Ishikawa (cell line): Measurements from ENCODE around the gene TAOK3.

Source experiments
- CEBPB ChIP-seq: IDR thresholded peaks from 2 replicates; pipeline ENCODE4 v1.6.1; 2012
- CREB1 ChIP-seq: IDR thresholded peaks from 2 replicates; pipeline ENCODE4 v1.6.1; 2012; ENCODE audit warnings: low read depth
- EGR1 ChIP-seq: IDR thresholded peaks from 2 replicates; pipeline ENCODE4 v1.6.1; 2012
- EP300 ChIP-seq: IDR thresholded peaks from 2 replicates; pipeline ENCODE4 v1.6.1; 2012; ENCODE audit warnings: borderline replicate concordance
- FOXM1 ChIP-seq: IDR thresholded peaks from 2 replicates; pipeline ENCODE4 v1.6.1; 2012; ENCODE audit warnings: low read depth, borderline replicate concordance
- NFIC ChIP-seq: IDR thresholded peaks from 2 replicates; pipeline ENCODE4 v1.6.1; 2012
- RAD21 ChIP-seq: IDR thresholded peaks from 2 replicates; pipeline ENCODE4 v1.6.1; 2012; ENCODE audit warnings: low read depth
- TAF1 ChIP-seq: IDR thresholded peaks from 2 replicates; pipeline ENCODE4 v1.6.1; 2012; ENCODE audit warnings: low read depth, mild to moderate bottlenecking
- TCF12 ChIP-seq: IDR thresholded peaks from 2 replicates; pipeline ENCODE4 v1.6.1; 2012; ENCODE audit warnings: low read depth
- TEAD4 ChIP-seq: IDR thresholded peaks from 2 replicates; pipeline ENCODE4 v1.6.1; 2012
- YY1 ChIP-seq: IDR thresholded peaks from 2 replicates; pipeline ENCODE4 v1.6.1; 2012; ENCODE audit warnings: low read depth
- ZBTB7A ChIP-seq: IDR thresholded peaks from 2 replicates; pipeline ENCODE4 v1.6.1; 2012; ENCODE audit warnings: low read depth
- TF ChIP-seq, protein P1 (sequence below): IDR thresholded peaks from 2 replicates; pipeline ENCODE4 v1.6.1; 2012; ENCODE audit warnings: low read depth, mild to moderate bottlenecking
- TF ChIP-seq, protein P2 (sequence below): IDR thresholded peaks from 2 replicates; pipeline ENCODE4 v1.6.1; 2012
- TF ChIP-seq, protein P3 (sequence below): IDR thresholded peaks from 2 replicates; pipeline ENCODE4 v1.6.1; 2012

The TAOK3 gene

DNA sequence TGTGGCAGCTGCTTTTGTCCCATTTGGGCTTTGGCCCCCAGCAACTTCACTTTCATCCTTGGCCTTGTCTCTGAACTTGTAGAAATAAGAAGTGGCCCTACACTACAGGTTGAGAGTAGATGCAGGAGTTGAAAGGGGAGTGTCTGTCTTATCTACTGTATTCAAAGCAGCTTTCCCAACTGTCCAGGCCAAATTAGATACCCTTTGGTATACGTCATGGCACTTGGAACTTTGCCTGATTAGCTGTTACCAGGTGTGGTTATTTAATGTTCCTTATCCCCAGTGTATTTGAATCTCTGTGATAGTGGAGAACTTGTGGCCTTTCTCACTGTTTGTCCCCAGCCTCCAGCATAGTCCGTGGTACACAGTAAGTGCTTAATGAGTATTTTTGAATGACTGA lies 37.1 kb upstream of the TAOK3 start:
- TF ChIP-seq EP300 = no peak
- TF ChIP-seq TCF12 = no peak
- TF ChIP-seq, protein P1, sequence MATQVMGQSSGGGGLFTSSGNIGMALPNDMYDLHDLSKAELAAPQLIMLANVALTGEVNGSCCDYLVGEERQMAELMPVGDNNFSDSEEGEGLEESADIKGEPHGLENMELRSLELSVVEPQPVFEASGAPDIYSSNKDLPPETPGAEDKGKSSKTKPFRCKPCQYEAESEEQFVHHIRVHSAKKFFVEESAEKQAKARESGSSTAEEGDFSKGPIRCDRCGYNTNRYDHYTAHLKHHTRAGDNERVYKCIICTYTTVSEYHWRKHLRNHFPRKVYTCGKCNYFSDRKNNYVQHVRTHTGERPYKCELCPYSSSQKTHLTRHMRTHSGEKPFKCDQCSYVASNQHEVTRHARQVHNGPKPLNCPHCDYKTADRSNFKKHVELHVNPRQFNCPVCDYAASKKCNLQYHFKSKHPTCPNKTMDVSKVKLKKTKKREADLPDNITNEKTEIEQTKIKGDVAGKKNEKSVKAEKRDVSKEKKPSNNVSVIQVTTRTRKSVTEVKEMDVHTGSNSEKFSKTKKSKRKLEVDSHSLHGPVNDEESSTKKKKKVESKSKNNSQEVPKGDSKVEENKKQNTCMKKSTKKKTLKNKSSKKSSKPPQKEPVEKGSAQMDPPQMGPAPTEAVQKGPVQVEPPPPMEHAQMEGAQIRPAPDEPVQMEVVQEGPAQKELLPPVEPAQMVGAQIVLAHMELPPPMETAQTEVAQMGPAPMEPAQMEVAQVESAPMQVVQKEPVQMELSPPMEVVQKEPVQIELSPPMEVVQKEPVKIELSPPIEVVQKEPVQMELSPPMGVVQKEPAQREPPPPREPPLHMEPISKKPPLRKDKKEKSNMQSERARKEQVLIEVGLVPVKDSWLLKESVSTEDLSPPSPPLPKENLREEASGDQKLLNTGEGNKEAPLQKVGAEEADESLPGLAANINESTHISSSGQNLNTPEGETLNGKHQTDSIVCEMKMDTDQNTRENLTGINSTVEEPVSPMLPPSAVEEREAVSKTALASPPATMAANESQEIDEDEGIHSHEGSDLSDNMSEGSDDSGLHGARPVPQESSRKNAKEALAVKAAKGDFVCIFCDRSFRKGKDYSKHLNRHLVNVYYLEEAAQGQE = no peak
- TF ChIP-seq, protein P2, sequence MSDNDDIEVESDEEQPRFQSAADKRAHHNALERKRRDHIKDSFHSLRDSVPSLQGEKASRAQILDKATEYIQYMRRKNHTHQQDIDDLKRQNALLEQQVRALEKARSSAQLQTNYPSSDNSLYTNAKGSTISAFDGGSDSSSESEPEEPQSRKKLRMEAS = no peak

DNA sequence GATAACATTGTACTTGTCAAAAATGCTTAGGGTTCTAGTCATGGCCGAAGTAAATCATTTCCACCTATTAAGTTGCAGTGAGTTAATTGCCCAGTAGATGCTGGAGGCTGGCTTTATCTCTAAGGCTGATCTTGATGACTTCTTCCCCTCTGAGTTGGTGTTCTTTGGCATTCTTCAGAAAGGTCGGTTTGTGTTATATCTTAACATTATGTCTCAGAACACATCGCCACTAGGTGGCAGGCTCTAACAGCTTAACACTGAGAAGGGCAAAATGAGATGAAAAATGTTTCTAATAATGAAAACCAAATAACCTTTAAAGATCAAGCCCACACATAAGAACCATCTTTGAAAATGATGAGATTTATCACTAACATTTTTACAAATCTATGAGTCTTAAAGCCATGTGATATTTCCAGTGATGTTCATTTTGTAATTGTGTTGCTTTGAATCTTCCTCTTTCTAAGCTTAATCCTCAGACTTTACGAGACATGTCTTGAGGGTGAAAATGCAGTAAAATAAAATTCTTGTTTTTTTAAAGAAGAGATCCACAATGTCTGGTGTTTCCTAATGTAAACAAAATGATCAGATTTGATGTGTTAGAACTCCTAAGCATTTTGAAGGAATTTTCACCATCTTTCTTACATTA lies 32.3 kb upstream of the TAOK3 start:
- peak; percentile 64 for TF ChIP-seq RAD21
- TF ChIP-seq CREB1 = no peak

DNA sequence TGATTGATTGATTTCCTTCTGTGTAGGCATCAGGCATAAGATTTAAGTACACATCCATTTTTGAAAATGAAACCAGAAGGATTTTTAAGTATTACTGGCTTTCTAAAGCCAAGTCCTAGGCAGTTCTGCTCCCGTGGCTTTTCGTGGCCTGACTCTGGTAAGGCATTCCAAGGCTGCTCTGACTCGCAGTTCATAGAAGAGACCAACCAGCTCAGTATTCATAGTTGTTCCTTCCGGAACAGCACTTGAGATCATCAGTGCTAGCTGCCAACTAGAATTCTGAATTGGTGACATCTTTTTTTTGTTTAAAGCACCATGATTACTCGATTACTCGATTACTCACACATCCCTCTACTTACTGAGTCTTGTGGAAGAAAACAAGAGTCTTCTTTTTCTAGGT lies 29.5 kb upstream of the TAOK3 start:
- TF ChIP-seq, protein P3, sequence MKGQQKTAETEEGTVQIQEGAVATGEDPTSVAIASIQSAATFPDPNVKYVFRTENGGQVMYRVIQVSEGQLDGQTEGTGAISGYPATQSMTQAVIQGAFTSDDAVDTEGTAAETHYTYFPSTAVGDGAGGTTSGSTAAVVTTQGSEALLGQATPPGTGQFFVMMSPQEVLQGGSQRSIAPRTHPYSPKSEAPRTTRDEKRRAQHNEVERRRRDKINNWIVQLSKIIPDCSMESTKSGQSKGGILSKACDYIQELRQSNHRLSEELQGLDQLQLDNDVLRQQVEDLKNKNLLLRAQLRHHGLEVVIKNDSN = no peak
- TF ChIP-seq CREB1 (no peak), EP300 (no peak), EGR1 (no peak), TCF12 (no peak), FOXM1 (no peak), YY1 (no peak), ZBTB7A (no peak), NFIC (no peak), TAF1 (no peak), TEAD4 (no peak), RAD21 (no peak), CEBPB (no peak)
- TF ChIP-seq, protein P2 = no peak
- TF ChIP-seq, protein P1 = no peak

DNA sequence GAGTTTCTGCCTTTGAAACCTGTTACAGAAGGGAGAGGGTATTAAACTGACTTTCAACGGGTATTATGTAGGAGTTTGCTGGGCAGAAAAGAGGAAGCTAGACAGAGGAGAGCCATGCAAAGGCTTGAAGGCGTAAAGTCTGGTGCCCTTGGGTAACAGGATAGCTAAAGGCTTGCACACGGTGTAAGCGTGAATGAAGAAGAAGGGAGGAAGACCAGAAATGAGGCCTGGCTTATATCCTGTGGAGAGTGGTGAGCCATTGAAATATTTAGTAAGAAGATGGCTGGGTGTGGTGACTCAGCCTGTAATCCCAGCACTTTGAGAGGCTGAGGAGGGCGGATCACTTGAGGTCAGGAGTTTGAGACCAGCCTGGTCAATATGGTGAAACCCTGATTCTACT lies 26.2 kb upstream of the TAOK3 start:
- no peak for TF ChIP-seq TCF12
- TF ChIP-seq EGR1 = no peak
- no peak for TF ChIP-seq YY1
- TF ChIP-seq CREB1 = no peak
- TF ChIP-seq TAF1 = no peak
- TF ChIP-seq, protein P3 = no peak
- TF ChIP-seq FOXM1 = no peak
- TF ChIP-seq NFIC = no peak
- TF ChIP-seq EP300 = no peak
- TF ChIP-seq ZBTB7A = no peak
- no peak for TF ChIP-seq TEAD4
- TF ChIP-seq, protein P2 = no peak
- TF ChIP-seq RAD21 = no peak
- TF ChIP-seq CEBPB = no peak
- TF ChIP-seq, protein P1 = no peak
